Measurements from ENCODE around the gene PDSS2.

DNA sequence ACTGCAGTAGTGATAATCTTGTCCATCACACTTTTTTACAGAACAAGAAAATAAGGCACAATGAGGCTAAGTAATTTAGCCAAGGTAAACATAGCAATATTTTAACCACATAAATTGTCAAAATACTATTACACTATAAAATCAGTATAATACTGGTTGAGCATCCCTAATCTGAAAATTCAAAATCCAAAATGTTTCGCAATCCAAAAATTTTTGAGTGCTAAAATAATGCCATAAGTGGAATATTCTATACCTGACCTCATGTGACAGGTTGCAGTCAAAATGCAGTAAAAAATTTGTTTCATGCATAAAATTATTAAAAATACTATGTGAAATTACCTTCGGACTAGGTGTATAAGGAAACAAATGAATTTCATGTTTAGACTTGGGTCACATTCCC, 101.5 kb downstream of the PDSS2 start:
- TF ChIP-seq, protein P1, sequence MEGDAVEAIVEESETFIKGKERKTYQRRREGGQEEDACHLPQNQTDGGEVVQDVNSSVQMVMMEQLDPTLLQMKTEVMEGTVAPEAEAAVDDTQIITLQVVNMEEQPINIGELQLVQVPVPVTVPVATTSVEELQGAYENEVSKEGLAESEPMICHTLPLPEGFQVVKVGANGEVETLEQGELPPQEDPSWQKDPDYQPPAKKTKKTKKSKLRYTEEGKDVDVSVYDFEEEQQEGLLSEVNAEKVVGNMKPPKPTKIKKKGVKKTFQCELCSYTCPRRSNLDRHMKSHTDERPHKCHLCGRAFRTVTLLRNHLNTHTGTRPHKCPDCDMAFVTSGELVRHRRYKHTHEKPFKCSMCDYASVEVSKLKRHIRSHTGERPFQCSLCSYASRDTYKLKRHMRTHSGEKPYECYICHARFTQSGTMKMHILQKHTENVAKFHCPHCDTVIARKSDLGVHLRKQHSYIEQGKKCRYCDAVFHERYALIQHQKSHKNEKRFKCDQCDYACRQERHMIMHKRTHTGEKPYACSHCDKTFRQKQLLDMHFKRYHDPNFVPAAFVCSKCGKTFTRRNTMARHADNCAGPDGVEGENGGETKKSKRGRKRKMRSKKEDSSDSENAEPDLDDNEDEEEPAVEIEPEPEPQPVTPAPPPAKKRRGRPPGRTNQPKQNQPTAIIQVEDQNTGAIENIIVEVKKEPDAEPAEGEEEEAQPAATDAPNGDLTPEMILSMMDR (IDR thresholded peaks at IDR 0.05 in 8 of 11, conservative IDR thresholded peaks at IDR 0.05 in 3 of 11), result no peak
- TF ChIP-seq POLR2A (IDR thresholded peaks at IDR 0.05) (no peak), POLR2AphosphoS5 (IDR thresholded peaks at IDR 0.05) (no peak)
